B cell (primary cell): ENCODE results near the gene EBF3. TPM values are rescaled to one million over a fixed set of nuclear protein-coding genes. Genes with fewer than 3 reads are reported as not detected.

Source experiments
- ATAC-seq: fragments of 200-7000 bp; cut with Tn5 transposase; one replicate; pipeline ENCODE4 v1.10.0; 2021; ENCODE audit warnings: low read depth, mild to moderate bottlenecking, moderate number of reproducible peaks, moderate library complexity
- CTCF ChIA-PET: fragments of 350-600 bp; sonication (Branson Sonifier 250); formaldehyde crosslinking; loops from one replicate; lab custom pipeline; 2021; ENCODE audit warnings: antibody characterized with exemption, inconsistent platforms; lab: Charles Lee
- POLR2A ChIA-PET: fragments of 350-600 bp; sonication (Branson Sonifier 250); formaldehyde crosslinking; loops from one replicate; lab custom pipeline; 2021; ENCODE audit warnings: antibody characterized with exemption; lab: Charles Lee
- DNase-seq: peaks from one replicate; pipeline ENCODE4 v3.0.0; 2013
- H2AFZ ChIP-seq: 2 replicates; pipeline ENCODE4 v1.6.1; 2012; ENCODE audit warnings: mild to moderate bottlenecking, low read depth, low read length; ENCODE audit not compliant: insufficient read depth, poor library complexity, severe bottlenecking
- H3K27ac ChIP-seq, 2 donors: 1 replicate in 1 of 2; 2 replicates in 1 of 2; pipeline ENCODE4 v1.5.1; 2012 to 2013; ENCODE audit warnings: low read length in 2 of 2, mild to moderate bottlenecking in 2 of 2, moderate library complexity in 1 of 2
- H3K27me3 ChIP-seq, 4 experiments: fragments of 200-600 bp in 1 of 4; sonication (generic) in 1 of 4; replicated peaks in 1 of 4; 1 replicate in 2 of 4; 2 replicates in 2 of 4; pipeline versions ENCODE4 v1.6.1 to v1.7.0; 2013 to 2016; ENCODE audit warnings: low read length in 3 of 4, mild to moderate bottlenecking in 2 of 4, mixed read lengths in 1 of 4, moderate library complexity in 1 of 4; ENCODE audit not compliant: insufficient read depth in 4 of 4, control insufficient read depth in 3 of 4; ENCODE audit errors: control extremely low read depth in 1 of 4
- H3K36me3 ChIP-seq, 2 experiments: replicated peaks in 1 of 2; 1 replicate in 1 of 2; 2 replicates in 1 of 2; pipeline versions ENCODE4 v1.6.1 to v1.7.1; 2013; ENCODE audit warnings: low read length in 1 of 2; ENCODE audit not compliant: insufficient read depth in 2 of 2, control insufficient read depth in 1 of 2; ENCODE audit errors: control extremely low read depth in 1 of 2, extremely low read depth in 1 of 2
- H3K4me1 ChIP-seq, 2 donors: fragments of 200-600 bp in 1 of 2; sonication (generic) in 1 of 2; 1 replicate in 1 of 2; 2 replicates in 1 of 2; pipeline versions ENCODE4 v1.5.1 to v1.6.1; 2013 to 2017; ENCODE audit warnings: low read length in 2 of 2; ENCODE audit not compliant: control insufficient read depth in 2 of 2, insufficient read depth in 2 of 2
- H3K4me2 ChIP-seq: replicated peaks from 2 replicates; pipeline ENCODE3; 2012; ENCODE audit warnings: mild to moderate bottlenecking, low read depth, low read length; ENCODE audit not compliant: poor library complexity, severe bottlenecking
- H3K4me3 ChIP-seq, 5 experiments: fragments of 200-600 bp in 1 of 5; sonication (generic) in 1 of 5; 1 replicate in 3 of 5; 2 replicates in 2 of 5; pipeline versions ENCODE4 v1.5.1 to v1.7.0; 2011 to 2016; ENCODE audit warnings: low read length in 4 of 5, mild to moderate bottlenecking in 4 of 5, low read depth in 2 of 5, control low read depth in 1 of 5, moderate library complexity in 1 of 5; ENCODE audit not compliant: insufficient read depth in 1 of 5; ENCODE audit errors: control extremely low read depth in 1 of 5, extremely low read depth in 1 of 5
- H3K79me2 ChIP-seq: fragments of 200-600 bp; sonication (generic); one replicate; pipeline ENCODE4 v1.6.0; 2016; ENCODE audit warnings: low read length; ENCODE audit not compliant: control insufficient read depth, insufficient read depth
- H3K9ac ChIP-seq: fragments of 200-600 bp; sonication (generic); 2 replicates; pipeline ENCODE4 v1.6.1; 2017; ENCODE audit warnings: mild to moderate bottlenecking, low read length, moderate library complexity
- H3K9me3 ChIP-seq, 3 donors: one replicate each; pipeline versions ENCODE4 v1.6.1 to v1.7.1; 2013; ENCODE audit warnings: low read length in 2 of 3; ENCODE audit not compliant: control insufficient read depth in 2 of 3, insufficient read depth in 1 of 3; ENCODE audit errors: control extremely low read depth in 1 of 3
- H4K20me1 ChIP-seq: 2 replicates; pipeline ENCODE4 v1.6.0; 2012; ENCODE audit warnings: mild to moderate bottlenecking, low read length; ENCODE audit not compliant: insufficient read depth, control insufficient read depth, poor library complexity, severe bottlenecking
- H3K27ac Mint-ChIP-seq: one replicate; pipeline ENCODE4 v1.8.0; 2021; ENCODE audit warnings: mixed read lengths
- H3K27me3 Mint-ChIP-seq: one replicate; pipeline ENCODE4 v1.8.0; 2021; ENCODE audit warnings: mixed read lengths
- H3K4me1 Mint-ChIP-seq: one replicate; pipeline ENCODE4 v1.8.0; 2021; ENCODE audit warnings: mixed read lengths
- H3K4me3 Mint-ChIP-seq: one replicate; pipeline ENCODE4 v1.8.0; 2021; ENCODE audit warnings: mixed read lengths
- H3K9me3 Mint-ChIP-seq: one replicate; pipeline ENCODE4 v1.8.0; 2022; ENCODE audit warnings: mixed read lengths; ENCODE audit not compliant: insufficient read depth
- CTCF ChIP-seq: fragments of 200-600 bp; IDR thresholded peaks from one replicate; pipeline ENCODE4 v1.8.0; 2022; ENCODE audit warnings: antibody characterized with exemption, mild to moderate bottlenecking
- EZH2 ChIP-seq: IDR thresholded peaks from 2 replicates; pipeline ENCODE4 v1.6.1; 2012; ENCODE audit warnings: borderline replicate concordance, low read depth, mild to moderate bottlenecking, moderate library complexity, low read length; ENCODE audit not compliant: insufficient read depth, poor library complexity, severe bottlenecking
- WGBS: methylation state at CpG from one replicate; pipeline ENCODE4 v1.1.5; 2013; ENCODE audit warnings: missing lambda C conversion rate; ENCODE audit not compliant: insufficient coverage; 5-methylcytosine and 5-hydroxymethylcytosine counted together
- intact Hi-C: fragments of 100-400 bp; cut with micrococcal nuclease; formaldehyde crosslinking; loops from one replicate; pipeline ENCODE4 v1.10.0; 2022
- polyA plus RNA-seq: library from polyadenylated mRNA; depleted of rRNA; stranded (reverse); fragments of >200 nt; gene quantifications from 2 replicates; pipeline ENCODE4 v1.2.3, GENCODE V29; 2012
- total RNA-seq, 2 donors: library from RNA; stranded (reverse); fragments of 120-200 nt in 1 of 2; gene quantifications; 1 replicate in 1 of 2; 2 replicates in 1 of 2; pipeline versions ENCODE4 v1.2.3 to v1.2.4, GENCODE V29; 2013 to 2022

EBF3 gene
- total and polyA plus RNA-seq, 2 donors (not counting 1 experiment from before 2014, with no cell fraction given), result not detected

- no peaks in the 10 kb centered on the region for H4K20me1 ChIP-seq
- no peak overlapping the region for H2AFZ ChIP-seq
- intact Hi-C loops, result loop anchor here (5.0 kb wide), 1 partner anchor 923 kb away; no protein-coding TSS in a partner anchor
- H3K27ac ChIP-seq, result no peak overlapping the region
- peaks cover 10% of the 10 kb centered on the region for H3K4me1 Mint-ChIP-seq
- CTCF ChIA-PET, result no interaction called here
- POLR2A ChIA-PET, result no interaction called here
- peaks cover 11 to 31% of the 10 kb centered on the region in 2 donors for H3K4me1 ChIP-seq
- no peaks in the 10 kb centered on the region for H3K79me2 ChIP-seq
- H3K36me3 ChIP-seq, result no peaks in the 10 kb centered on the region
- ATAC-seq (no peak), DNase-seq (no peak)
- H3K4me3 ChIP-seq, result no peak overlapping the region
- 72% methylated on average over 4 of the region's 6 CpGs for WGBS
- H3K4me3 Mint-ChIP-seq, result no peak overlapping the region
- peaks cover 57% of the 10 kb centered on the region for H3K27me3 Mint-ChIP-seq
- H3K9ac ChIP-seq, result no peak overlapping the region
- peaks cover 5 to 50% (median 36%) of the 10 kb centered on the region in 4 experiments for H3K27me3 ChIP-seq
- no peak overlapping the region for H3K4me2 ChIP-seq
- H3K9me3 ChIP-seq, result peaks cover 0 to 8% (median 5%) of the 10 kb centered on the region in 3 donors
- peaks cover 3% of the 10 kb centered on the region for H3K9me3 Mint-ChIP-seq
- TF ChIP-seq CTCF (no peak), EZH2 (no peak)
- H3K27ac Mint-ChIP-seq, result no peak overlapping the region
Observed at GRCh38 chr10:129955601-129956285, 8.3 kb downstream of the EBF3 start.
